ENCODE data around the gene HERC2.

GRCh38 chr15:28269097-28269496, 52.9 kb downstream of the HERC2 start:
- TF ChIP-seq CTCF (IDR thresholded peaks at IDR 0.05) = no peak
- TF ChIP-seq POLR2A (IDR thresholded peaks at IDR 0.05) = no peak
